OCI-LY3 (cell line): ENCODE results near the gene CSNK1A1.

Source experiments
- H2AFZ ChIP-seq: fragments of 200-600, 300-600 bp; shearing (Covaris generic); 2 replicates; pipeline ENCODE4 v1.6.0; 2014; ENCODE audit warnings: antibody characterized with exemption, low read depth, low read length
- H3K27ac ChIP-seq: fragments of 200-600, 300-600 bp; sonication (generic); 2 replicates; pipeline ENCODE4 v1.5.1; 2014; ENCODE audit warnings: mild to moderate bottlenecking, low read length, moderate library complexity, mixed read lengths
- H3K27me3 ChIP-seq: fragments of 200-600, 300-600 bp; sonication (generic); 2 replicates; pipeline ENCODE4 v1.6.1; 2014; ENCODE audit warnings: low read depth, low read length, mixed read lengths
- H3K36me3 ChIP-seq: fragments of 200-600, 300-600 bp; sonication (generic); replicated peaks from 2 replicates; pipeline ENCODE3; 2014; ENCODE audit warnings: low read depth, low read length, mixed read lengths
- H3K4me1 ChIP-seq: fragments of 300-600, 200-600 bp; sonication (generic); 2 replicates; pipeline ENCODE4 v1.6.1; 2014; ENCODE audit warnings: low read length, mixed read lengths
- H3K4me2 ChIP-seq: fragments of 200-600, 300-600 bp; sonication (generic); 2 replicates; pipeline ENCODE4 v1.6.1; 2014; ENCODE audit warnings: low read length, mixed read lengths
- H3K4me3 ChIP-seq: fragments of 300-600, 200-600 bp; sonication (generic); 2 replicates; pipeline ENCODE4 v1.5.1; 2014; ENCODE audit warnings: antibody characterized with exemption, mild to moderate bottlenecking, low read length, moderate library complexity
- H3K79me2 ChIP-seq: fragments of 300-600, 200-600 bp; shearing (Covaris generic); 2 replicates; pipeline ENCODE4 v1.6.1; 2014; ENCODE audit warnings: mild to moderate bottlenecking, low read length, mixed read lengths
- H3K9ac ChIP-seq: fragments of 300-600, 200-600 bp; shearing (Covaris generic); 2 replicates; pipeline ENCODE4 v1.6.0; 2014; ENCODE audit warnings: mild to moderate bottlenecking, low read length, moderate library complexity
- H3K9me3 ChIP-seq: fragments of 200-600, 300-600 bp; shearing (Covaris generic); 2 replicates; pipeline ENCODE4 v1.6.1; 2014; ENCODE audit warnings: low read length, mixed read lengths; ENCODE audit not compliant: insufficient read depth
- H4K20me1 ChIP-seq: fragments of 200-600, 300-600 bp; sonication (generic); 2 replicates; pipeline ENCODE4 v1.6.1; 2016; ENCODE audit warnings: low read length, mixed read lengths; ENCODE audit not compliant: insufficient read depth
- EZH2phosphoT487 ChIP-seq: fragments of 200-600 bp; shearing (Covaris generic); IDR thresholded peaks from 2 replicates; pipeline ENCODE4 v1.6.1; 2018; ENCODE audit warnings: antibody characterized with exemption, mixed run types, low read depth
- TF ChIP-seq, protein P1 (sequence below): fragments of 200-600, 300-600 bp; sonication (generic); IDR thresholded peaks from 2 replicates; pipeline ENCODE4 v1.5.1; 2014; ENCODE audit warnings: antibody characterized with exemption, low read length, low read depth

Gene CSNK1A1

DNA sequence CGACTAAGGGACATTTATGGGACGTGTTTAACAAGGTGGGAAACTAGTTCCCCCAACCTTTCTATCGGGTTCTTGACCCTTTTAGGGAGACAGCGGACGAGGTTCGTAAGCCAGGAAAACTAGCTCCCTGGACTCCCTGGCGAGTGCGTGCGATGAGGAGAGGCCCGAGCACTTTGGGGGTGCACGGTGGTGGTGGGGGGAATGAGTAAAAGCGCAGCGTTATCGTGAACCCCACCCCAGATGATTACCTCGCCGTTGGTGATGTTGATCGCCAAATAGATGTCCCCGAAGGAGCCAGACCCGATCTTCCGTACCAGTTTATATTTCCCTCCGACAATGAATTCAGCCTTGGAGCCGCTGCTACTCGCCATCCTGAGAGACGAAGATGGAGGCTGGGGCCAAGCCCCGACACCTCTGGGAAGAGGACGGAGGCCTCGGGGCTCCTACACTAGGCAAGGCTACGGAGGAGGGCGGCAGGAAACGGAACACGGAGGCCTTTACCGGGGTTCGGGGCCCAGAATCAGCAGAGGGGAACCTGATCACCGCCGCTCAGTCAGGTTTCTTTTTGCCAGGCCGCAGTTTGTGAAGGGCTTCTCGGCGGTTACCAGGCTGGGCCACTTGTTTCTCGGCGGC, 529 bp downstream of the CSNK1A1 start:
- H3K4me1 ChIP-seq = peaks cover 9% of the 10 kb centered on the region
- no peak for TF ChIP-seq EZH2phosphoT487
- TF ChIP-seq, protein P1, sequence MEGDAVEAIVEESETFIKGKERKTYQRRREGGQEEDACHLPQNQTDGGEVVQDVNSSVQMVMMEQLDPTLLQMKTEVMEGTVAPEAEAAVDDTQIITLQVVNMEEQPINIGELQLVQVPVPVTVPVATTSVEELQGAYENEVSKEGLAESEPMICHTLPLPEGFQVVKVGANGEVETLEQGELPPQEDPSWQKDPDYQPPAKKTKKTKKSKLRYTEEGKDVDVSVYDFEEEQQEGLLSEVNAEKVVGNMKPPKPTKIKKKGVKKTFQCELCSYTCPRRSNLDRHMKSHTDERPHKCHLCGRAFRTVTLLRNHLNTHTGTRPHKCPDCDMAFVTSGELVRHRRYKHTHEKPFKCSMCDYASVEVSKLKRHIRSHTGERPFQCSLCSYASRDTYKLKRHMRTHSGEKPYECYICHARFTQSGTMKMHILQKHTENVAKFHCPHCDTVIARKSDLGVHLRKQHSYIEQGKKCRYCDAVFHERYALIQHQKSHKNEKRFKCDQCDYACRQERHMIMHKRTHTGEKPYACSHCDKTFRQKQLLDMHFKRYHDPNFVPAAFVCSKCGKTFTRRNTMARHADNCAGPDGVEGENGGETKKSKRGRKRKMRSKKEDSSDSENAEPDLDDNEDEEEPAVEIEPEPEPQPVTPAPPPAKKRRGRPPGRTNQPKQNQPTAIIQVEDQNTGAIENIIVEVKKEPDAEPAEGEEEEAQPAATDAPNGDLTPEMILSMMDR = no peak
- H3K4me2 ChIP-seq = peak overlapping the region; percentile 89
- H3K27ac ChIP-seq = peak overlapping the region; percentile 70
- peaks cover 55% of the 10 kb centered on the region for H3K79me2 ChIP-seq
- no peaks in the 10 kb centered on the region for H3K27me3 ChIP-seq
- H3K4me3 ChIP-seq = peak overlapping the region; percentile 99
- peaks cover 23% of the 10 kb centered on the region for H3K36me3 ChIP-seq
- H2AFZ ChIP-seq = no peak overlapping the region; the same call in 1 of the 2 replicates
- no peaks in the 10 kb centered on the region for H3K9me3 ChIP-seq
- H3K9ac ChIP-seq = peak overlapping the region; percentile 99
- peaks cover 20% of the 10 kb centered on the region for H4K20me1 ChIP-seq

DNA sequence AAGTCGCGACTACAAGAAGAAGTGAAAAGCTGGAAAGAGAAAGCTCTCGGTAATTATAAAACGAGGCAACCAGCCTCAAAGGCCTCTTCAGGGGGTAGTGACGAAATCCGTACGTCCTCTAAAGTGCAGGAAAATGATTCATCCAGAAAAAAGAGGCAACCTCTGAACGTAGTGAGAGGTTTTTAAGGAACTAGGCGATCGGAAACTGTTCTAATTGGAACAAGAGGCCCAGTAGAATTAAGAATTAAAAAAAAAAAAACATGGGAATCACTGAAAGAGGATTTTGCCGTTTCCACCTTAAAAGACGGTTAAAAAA, 1.0 kb downstream of the CSNK1A1 start:
- peak overlapping the region; percentile 99 for H3K9ac ChIP-seq
- peaks cover 60% of the 10 kb centered on the region for H3K79me2 ChIP-seq
- H3K4me2 ChIP-seq = peak overlapping the region; percentile 89
- H3K4me1 ChIP-seq = peaks cover 9% of the 10 kb centered on the region
- H3K27me3 ChIP-seq = no peaks in the 10 kb centered on the region
- H3K27ac ChIP-seq = peak overlapping the region; percentile 70
- TF ChIP-seq, protein P1 = no peak
- no peak for TF ChIP-seq EZH2phosphoT487
- no peaks in the 10 kb centered on the region for H3K9me3 ChIP-seq
- peak overlapping the region; percentile 99 for H3K4me3 ChIP-seq
- H4K20me1 ChIP-seq = peaks cover 20% of the 10 kb centered on the region
- H2AFZ ChIP-seq = no peak overlapping the region
- H3K36me3 ChIP-seq = peaks cover 23% of the 10 kb centered on the region

DNA sequence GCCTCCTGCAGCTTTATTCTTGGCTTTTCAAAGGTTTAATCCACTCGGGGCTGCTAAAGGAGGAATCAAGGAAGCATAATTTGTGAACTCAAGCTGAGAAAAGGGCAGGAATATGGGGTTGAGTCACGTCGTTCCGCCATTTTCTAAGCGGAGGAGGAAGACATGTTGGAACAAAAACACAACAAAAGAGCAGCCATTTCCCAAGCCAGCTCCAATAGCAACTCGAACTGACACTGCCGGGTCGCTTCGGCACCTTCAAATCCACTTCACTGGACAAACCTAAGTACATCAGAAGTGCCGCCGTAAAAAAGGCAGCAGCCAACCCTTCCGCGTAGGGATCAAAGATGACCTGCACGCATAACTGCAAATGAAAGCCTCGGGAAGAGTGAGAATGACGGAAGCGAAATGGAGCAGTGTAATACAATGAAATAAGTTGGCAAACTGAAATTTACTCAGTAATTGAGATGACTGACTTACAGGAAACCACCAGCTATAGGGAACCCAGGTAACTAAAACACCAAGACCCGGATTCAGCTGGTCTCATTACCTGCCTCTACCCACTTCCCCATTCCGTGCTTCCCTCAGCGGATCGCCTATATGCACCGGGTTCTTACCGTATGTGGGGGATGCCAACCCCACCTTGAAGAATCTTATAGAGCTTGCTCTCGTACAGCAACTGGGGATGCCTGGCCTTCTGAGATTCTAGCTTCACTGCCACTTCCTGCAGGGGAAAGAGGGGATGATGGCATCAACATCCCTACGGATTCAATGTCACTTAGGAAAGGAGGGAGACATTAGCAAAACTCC, 1.6 kb downstream of the CSNK1A1 start:
- Histone ChIP-seq H3K4me3 (peak overlapping the region; percentile 99), H4K20me1 (peaks cover 20% of the 10 kb centered on the region), H3K9ac (peak overlapping the region; percentile 99), H3K9me3 (no peaks in the 10 kb centered on the region), H3K27me3 (no peaks in the 10 kb centered on the region), H3K36me3 (peaks cover 23% of the 10 kb centered on the region), H3K27ac (peak overlapping the region; percentile 70), H3K4me1 (peaks cover 9% of the 10 kb centered on the region), H3K79me2 (peaks cover 66% of the 10 kb centered on the region), H2AFZ (no peak overlapping the region), H3K4me2 (peak overlapping the region; percentile 89)
- TF ChIP-seq, protein P1 = no peak
- TF ChIP-seq EZH2phosphoT487 = no peak

DNA sequence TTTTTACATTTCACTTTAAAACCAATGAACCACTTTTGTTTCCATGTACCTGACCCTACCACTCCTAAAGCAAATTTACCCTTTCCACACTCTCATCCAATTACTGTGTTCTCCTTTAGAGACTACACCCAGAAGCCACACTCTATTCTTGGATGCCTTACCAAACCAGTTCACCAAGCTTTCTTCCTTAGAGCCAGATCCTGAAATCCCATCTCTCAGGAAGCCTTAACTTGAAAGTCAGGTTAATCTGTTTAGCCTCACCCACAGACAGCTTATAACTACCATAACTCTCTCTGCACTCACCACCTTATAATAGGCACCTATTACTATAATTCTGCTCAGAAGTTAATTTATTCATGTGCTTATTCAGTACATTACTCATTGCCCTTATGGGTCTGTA, 4.3 kb downstream of the CSNK1A1 start:
- Histone ChIP-seq H3K4me1 (peaks cover 9% of the 10 kb centered on the region), H2AFZ (no peak overlapping the region), H3K4me2 (no peak overlapping the region), H3K9ac (no peak overlapping the region), H3K36me3 (peaks cover 28% of the 10 kb centered on the region), H3K27ac (no peak overlapping the region), H3K4me3 (no peak overlapping the region), H3K27me3 (no peaks in the 10 kb centered on the region), H3K79me2 (peaks cover 88% of the 10 kb centered on the region), H3K9me3 (no peaks in the 10 kb centered on the region), H4K20me1 (peaks cover 20% of the 10 kb centered on the region)
- no peak for TF ChIP-seq EZH2phosphoT487
- TF ChIP-seq, protein P1 = no peak
